ENCODE data around the gene MVB12B. TPM values are rescaled to one million over a fixed set of nuclear protein-coding genes. Genes with fewer than 3 reads are reported as not detected.

The MVB12B gene
- total and polyA plus RNA-seq, 10 donors = 2.8 to 52.4 (median 34.8) TPM

DNA sequence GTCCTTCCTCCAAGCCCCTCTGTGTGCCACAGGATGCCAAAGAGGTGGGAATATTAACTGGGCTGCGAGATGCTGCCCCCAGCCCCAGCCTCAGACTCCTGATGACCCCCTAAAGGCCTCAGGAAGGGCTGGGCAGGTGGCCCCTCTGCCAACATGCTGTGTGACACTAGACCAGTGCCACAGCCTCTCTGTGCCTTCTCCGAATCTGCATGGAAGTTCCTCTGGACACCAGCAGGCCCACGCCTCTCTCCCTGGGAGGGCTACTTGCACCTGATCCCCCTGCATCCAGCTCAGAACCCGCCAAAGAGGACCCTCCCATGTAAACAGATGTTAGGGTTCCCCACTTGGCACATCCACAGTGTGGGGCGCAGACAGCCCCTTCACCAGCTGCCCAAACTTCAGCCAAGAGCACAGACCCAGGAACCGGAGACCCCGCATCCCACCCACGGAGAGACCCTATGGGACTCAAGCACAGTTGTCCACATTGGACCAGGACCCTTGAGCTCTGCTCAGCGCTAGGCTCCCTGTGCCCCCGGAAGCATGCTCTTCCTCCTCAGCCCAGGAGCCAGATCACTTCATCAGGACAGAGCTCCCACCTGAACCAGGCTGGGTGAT is 195.5 kb downstream of the MVB12B start:
- TF ChIP-seq POLR2AphosphoS5 (IDR thresholded peaks at IDR 0.05) (no peak), POLR2A (IDR thresholded peaks at IDR 0.05) (no peak)
- TF ChIP-seq, protein P1, sequence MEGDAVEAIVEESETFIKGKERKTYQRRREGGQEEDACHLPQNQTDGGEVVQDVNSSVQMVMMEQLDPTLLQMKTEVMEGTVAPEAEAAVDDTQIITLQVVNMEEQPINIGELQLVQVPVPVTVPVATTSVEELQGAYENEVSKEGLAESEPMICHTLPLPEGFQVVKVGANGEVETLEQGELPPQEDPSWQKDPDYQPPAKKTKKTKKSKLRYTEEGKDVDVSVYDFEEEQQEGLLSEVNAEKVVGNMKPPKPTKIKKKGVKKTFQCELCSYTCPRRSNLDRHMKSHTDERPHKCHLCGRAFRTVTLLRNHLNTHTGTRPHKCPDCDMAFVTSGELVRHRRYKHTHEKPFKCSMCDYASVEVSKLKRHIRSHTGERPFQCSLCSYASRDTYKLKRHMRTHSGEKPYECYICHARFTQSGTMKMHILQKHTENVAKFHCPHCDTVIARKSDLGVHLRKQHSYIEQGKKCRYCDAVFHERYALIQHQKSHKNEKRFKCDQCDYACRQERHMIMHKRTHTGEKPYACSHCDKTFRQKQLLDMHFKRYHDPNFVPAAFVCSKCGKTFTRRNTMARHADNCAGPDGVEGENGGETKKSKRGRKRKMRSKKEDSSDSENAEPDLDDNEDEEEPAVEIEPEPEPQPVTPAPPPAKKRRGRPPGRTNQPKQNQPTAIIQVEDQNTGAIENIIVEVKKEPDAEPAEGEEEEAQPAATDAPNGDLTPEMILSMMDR (IDR thresholded peaks at IDR 0.05 in 8 of 11, conservative IDR thresholded peaks at IDR 0.05 in 3 of 11) = no peak
- Histone ChIP-seq H3K27me3 (replicated peaks in 1 of 7) (peaks cover 0 to 81% (median 14%) of the 10 kb centered on the region in 7 donors), H3K27ac (no peak overlapping the region), H3K4me3 (no peak overlapping the region), H3K4me1 (peaks cover 8 to 68% (median 32%) of the 10 kb centered on the region in 6 donors), H3K36me3 (no peaks in the 10 kb centered on the region), H3K9me3 (no peaks in the 10 kb centered on the region)
- intact Hi-C loops (cut with DNase I; ENCODE audit: low total_unique reads) = no loop called here
- 71 to 91% (median 84%) methylated on average over 1 to 10 of the region's 10 CpGs for WGBS, 5 donors
- DNase-seq = peak; percentile 70

DNA sequence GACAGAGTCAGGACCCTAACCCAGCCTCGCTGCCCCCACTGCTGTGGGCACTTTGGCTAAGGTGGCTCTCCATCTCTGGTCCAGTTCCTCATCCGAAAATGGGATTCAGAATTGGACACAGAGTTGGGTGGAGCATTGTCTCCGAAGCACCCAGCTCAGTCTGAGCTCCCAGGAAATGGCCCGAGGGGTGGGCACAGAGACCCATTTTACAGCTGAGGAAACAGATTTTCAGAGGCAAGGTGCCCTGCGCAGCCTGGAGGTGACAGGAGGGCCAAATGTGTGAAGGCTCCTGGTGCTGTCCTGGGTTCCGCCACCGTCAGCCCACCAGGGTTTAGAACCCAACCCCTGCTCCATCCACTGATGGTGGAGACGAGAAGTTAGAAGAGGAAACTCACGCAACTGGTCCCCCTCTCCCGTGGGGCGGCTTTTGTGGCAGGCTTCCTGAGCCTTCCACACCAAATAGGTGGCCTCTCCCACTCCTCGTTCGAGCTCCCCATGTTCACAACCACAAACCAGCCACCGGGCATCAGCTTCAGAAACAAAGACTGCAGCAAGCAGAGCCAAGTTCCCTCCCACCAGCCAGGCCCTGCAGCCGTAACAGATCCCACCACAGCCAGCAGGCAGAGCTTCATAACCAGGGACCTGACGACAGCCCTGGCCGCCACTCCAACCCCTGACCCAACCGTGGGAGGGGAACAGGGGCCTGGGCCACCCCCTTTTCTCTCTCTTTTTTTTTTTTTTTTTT is 196.2 kb downstream of the MVB12B start:
- intact Hi-C loops (cut with DNase I; ENCODE audit: low total_unique reads) = no loop called here
- no peaks in the 10 kb centered on the region for H3K36me3 ChIP-seq
- H3K27ac ChIP-seq = peak overlapping the region in 1 of 8 donors; percentile 73
- H3K27me3 ChIP-seq (replicated peaks in 1 of 7) = peaks cover 0 to 74% (median 14%) of the 10 kb centered on the region in 7 donors
- WGBS, 5 donors = 52 to 69% (median 61%) methylated on average over 16 to 18 of the region's 18 CpGs
- TF ChIP-seq POLR2A (IDR thresholded peaks at IDR 0.05) = no peak
- no peak for TF ChIP-seq POLR2AphosphoS5 (IDR thresholded peaks at IDR 0.05)
- TF ChIP-seq, protein P1 (IDR thresholded peaks at IDR 0.05 in 8 of 11, conservative IDR thresholded peaks at IDR 0.05 in 3 of 11) = no peak
- peaks cover 3 to 66% (median 26%) of the 10 kb centered on the region in 6 donors for H3K4me1 ChIP-seq
- DNase-seq = peak; percentile 71
- H3K9me3 ChIP-seq = no peaks in the 10 kb centered on the region
- H3K4me3 ChIP-seq = no peak overlapping the region

DNA sequence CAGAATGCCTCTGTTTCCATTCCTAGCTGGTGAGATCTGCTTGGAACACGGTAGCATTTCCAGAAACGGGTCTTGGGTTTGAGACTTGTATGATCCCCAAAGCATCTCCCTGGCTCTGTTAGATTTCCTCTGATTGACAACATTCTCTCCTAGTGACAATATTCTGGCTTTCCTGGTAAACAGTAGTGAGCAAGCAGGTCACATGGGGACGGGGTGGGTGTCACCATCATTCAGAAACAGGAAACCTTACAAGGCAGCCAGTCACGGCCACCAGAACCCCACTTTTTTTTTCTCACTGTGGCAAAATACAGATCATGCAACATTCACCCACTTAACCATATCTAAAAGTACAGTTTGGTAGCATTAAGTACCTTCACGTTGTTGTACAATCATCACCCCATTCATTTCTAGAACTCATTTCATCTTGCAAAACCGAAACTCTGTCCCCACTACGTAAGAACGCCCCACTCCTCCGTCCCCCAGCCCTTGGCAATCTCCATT is 197.0 kb downstream of the MVB12B start:
- intact Hi-C loops (cut with DNase I; ENCODE audit: low total_unique reads) = no loop called here
- Histone ChIP-seq H3K9me3 (no peaks in the 10 kb centered on the region), H3K27ac (peak overlapping the region in 5 of 8 donors; percentile 15 to 79 (median 63)), H3K36me3 (no peaks in the 10 kb centered on the region), H3K27me3 (replicated peaks in 1 of 7) (peaks cover 0 to 65% (median 9%) of the 10 kb centered on the region in 7 donors), H3K4me1 (peaks cover 0 to 65% (median 21%) of the 10 kb centered on the region in 6 donors), H3K4me3 (peak overlapping the region in 2 of 8 donors; percentile 27 to 61)
- TF ChIP-seq POLR2AphosphoS5 (IDR thresholded peaks at IDR 0.05) (no peak), POLR2A (IDR thresholded peaks at IDR 0.05) (no peak)
- TF ChIP-seq, protein P1 (IDR thresholded peaks at IDR 0.05 in 8 of 11, conservative IDR thresholded peaks at IDR 0.05 in 3 of 11) = no peak
- peak; percentile 79 for DNase-seq
- 19 to 54% (median 32%) methylated on average over 9 of the region's 9 CpGs for whole genome bisulfite sequencing, 5 donors
